Measurements from ENCODE around the gene ZNF280D. TPM values are rescaled to one million over a fixed set of nuclear protein-coding genes. Genes with fewer than 3 reads are reported as not detected.

ZNF280D gene
- total RNA-seq, 3 donors from 2014 or later: 14.9 to 16.3 (median 15.3) TPM

DNA sequence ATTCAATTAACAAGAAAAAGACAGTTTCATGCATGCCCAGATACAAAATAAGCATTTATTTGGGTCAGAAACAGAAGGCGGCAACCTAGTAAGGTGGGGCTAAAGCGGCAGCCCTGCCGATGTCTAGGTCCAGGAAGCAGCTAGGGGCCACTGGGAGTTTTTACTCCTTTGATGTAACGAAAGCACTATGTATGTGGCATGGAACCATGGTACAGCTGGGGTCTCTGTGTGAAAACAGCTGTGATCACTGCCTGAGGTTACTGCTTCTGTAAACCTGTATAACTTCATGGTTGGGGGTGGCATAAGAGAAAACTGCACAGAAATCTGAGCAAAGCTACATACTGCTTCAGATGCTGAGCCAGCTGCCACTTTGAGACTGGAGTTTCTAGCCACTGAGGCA, 119.5 kb downstream of the ZNF280D start:
- peaks cover 17% of the 10 kb centered on the region for H3K27me3 Mint-ChIP-seq (ENCODE audit: low read depth)
- no peaks in the 10 kb centered on the region for H3K9me3 Mint-ChIP-seq
- no peak overlapping the region for H3K4me3 Mint-ChIP-seq
- no peaks in the 10 kb centered on the region for H3K36me3 Mint-ChIP-seq (ENCODE audit: insufficient read depth)
- DNase-seq (no peak), ATAC-seq (no peak)
- no peaks in the 10 kb centered on the region for H3K4me1 Mint-ChIP-seq (ENCODE audit: low read depth)

GRCh38 chr15:56608993-56609392, 124.3 kb downstream of the ZNF280D start:
- Mint-ChIP-seq H3K4me1 (ENCODE audit: low read depth) (peaks cover 3% of the 10 kb centered on the region), H3K36me3 (ENCODE audit: insufficient read depth) (no peaks in the 10 kb centered on the region), H3K27me3 (ENCODE audit: low read depth) (peaks cover 29% of the 10 kb centered on the region), H3K9me3 (peaks cover 3% of the 10 kb centered on the region), H3K4me3 (no peak overlapping the region)
- DNase-seq (no peak), ATAC-seq (no peak)

GRCh38 chr15:56608140-56608778, 125.0 kb downstream of the ZNF280D start:
- H3K36me3 Mint-ChIP-seq (ENCODE audit: insufficient read depth): no peaks in the 10 kb centered on the region
- no peak for DNase-seq

GRCh38 chr15:56602253-56602652, 131.1 kb downstream of the ZNF280D start:
- Mint-ChIP-seq H3K9me3 (peaks cover 15% of the 10 kb centered on the region), H3K4me3 (no peak overlapping the region), H3K36me3 (ENCODE audit: insufficient read depth) (peaks cover 3% of the 10 kb centered on the region), H3K4me1 (ENCODE audit: low read depth) (no peaks in the 10 kb centered on the region), H3K27me3 (ENCODE audit: low read depth) (peaks cover 13% of the 10 kb centered on the region)
- DNase-seq (no peak), ATAC-seq (no peak)

More at GRCh38 chr15:56608140-56608778, 125.0 kb downstream of the ZNF280D start:
- peaks cover 3% of the 10 kb centered on the region for H3K9me3 Mint-ChIP-seq
- no peak overlapping the region for H3K4me3 Mint-ChIP-seq
- H3K4me1 Mint-ChIP-seq (ENCODE audit: low read depth): peaks cover 3% of the 10 kb centered on the region
- ATAC-seq: no peak
- H3K27me3 Mint-ChIP-seq (ENCODE audit: low read depth): peaks cover 26% of the 10 kb centered on the region

GRCh38 chr15:56600380-56600779, 132.9 kb downstream of the ZNF280D start:
- peaks cover 15% of the 10 kb centered on the region for H3K9me3 Mint-ChIP-seq
- peaks cover under 1% of the 10 kb centered on the region for H3K27me3 Mint-ChIP-seq (ENCODE audit: low read depth)
- no peak overlapping the region for H3K4me3 Mint-ChIP-seq
- DNase-seq: no peak
- no peaks in the 10 kb centered on the region for H3K4me1 Mint-ChIP-seq (ENCODE audit: low read depth)
- no peak for ATAC-seq
- H3K36me3 Mint-ChIP-seq (ENCODE audit: insufficient read depth): peaks cover 3% of the 10 kb centered on the region

DNA sequence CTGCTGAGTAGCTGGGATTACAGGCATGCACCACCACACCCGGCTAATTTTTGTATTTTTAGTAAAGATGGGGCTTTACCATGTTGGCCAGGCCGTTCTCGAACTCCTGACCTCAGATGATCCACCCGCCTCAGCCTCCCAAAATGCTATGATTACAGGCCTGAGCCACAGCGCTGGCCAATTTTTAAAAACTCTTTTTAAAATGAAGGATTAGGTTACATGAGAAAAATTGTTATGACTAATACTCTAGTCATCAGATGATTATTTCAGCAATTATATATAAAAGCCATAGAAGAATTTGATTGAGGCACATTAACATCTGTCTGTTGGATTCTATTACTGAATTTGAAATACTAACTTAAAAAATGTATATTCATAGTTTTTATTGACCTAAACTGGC, 134.3 kb downstream of the ZNF280D start:
- Mint-ChIP-seq H3K4me3 (no peak overlapping the region), H3K4me1 (ENCODE audit: low read depth) (no peaks in the 10 kb centered on the region), H3K36me3 (ENCODE audit: insufficient read depth) (peaks cover 3% of the 10 kb centered on the region), H3K27me3 (ENCODE audit: low read depth) (no peaks in the 10 kb centered on the region), H3K9me3 (peaks cover 13% of the 10 kb centered on the region)
- DNase-seq (no peak), ATAC-seq (no peak)

DNA sequence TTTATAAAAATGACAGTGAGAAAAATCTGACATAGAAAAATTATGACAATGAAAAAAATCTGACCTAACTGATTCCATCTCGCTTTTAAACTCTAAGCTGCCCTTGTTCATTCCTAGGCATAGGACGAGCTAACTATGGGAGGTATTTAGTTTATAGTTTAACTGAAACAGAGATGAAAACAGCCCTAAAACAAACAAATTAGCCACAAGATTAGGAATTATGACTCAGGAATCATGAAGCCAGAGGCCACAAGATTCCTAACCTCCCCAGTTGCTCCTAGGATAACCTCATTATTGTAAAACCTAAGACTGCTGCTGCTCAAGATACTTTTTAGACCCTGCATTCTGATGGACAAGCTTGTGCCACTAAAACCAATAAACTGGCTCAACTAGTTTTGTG, 145.6 kb downstream of the ZNF280D start:
- no peak for ATAC-seq

GRCh38 chr15:56586206-56586605, 147.1 kb downstream of the ZNF280D start:
- H3K27me3 Mint-ChIP-seq (ENCODE audit: low read depth): no peaks in the 10 kb centered on the region
- H3K9me3 Mint-ChIP-seq: peaks cover 29% of the 10 kb centered on the region
- H3K4me3 Mint-ChIP-seq: no peak overlapping the region
- no peak for ATAC-seq
- no peak for DNase-seq
- H3K4me1 Mint-ChIP-seq (ENCODE audit: low read depth): no peaks in the 10 kb centered on the region
- H3K36me3 Mint-ChIP-seq (ENCODE audit: insufficient read depth): no peaks in the 10 kb centered on the region

More for the DNA sequence above, 145.6 kb downstream of the ZNF280D start:
- Mint-ChIP-seq H3K9me3 (peaks cover 29% of the 10 kb centered on the region), H3K4me1 (ENCODE audit: low read depth) (no peaks in the 10 kb centered on the region), H3K4me3 (no peak overlapping the region), H3K27me3 (ENCODE audit: low read depth) (no peaks in the 10 kb centered on the region), H3K36me3 (ENCODE audit: insufficient read depth) (no peaks in the 10 kb centered on the region)
- DNase-seq: no peak

GRCh38 chr15:56582785-56583184, 150.5 kb downstream of the ZNF280D start:
- no peaks in the 10 kb centered on the region for H3K36me3 Mint-ChIP-seq (ENCODE audit: insufficient read depth)
- DNase-seq (no peak), ATAC-seq (no peak)
- no peaks in the 10 kb centered on the region for H3K27me3 Mint-ChIP-seq (ENCODE audit: low read depth)
- no peak overlapping the region for H3K4me3 Mint-ChIP-seq
- H3K4me1 Mint-ChIP-seq (ENCODE audit: low read depth): no peaks in the 10 kb centered on the region
- peaks cover 23% of the 10 kb centered on the region for H3K9me3 Mint-ChIP-seq

Other genes starting within 250 kb of the ZNF280D start
- 10 to 100 TPM; 49.3 to 71.3 (median 63.5) TPM for gene TCF12, start 185.1 kb upstream of the ZNF280D start, total RNA-seq